C1 segment of cervical spinal cord (tissue), 14 donors: ENCODE results near the gene CUEDC1.
A peak's percentile ranks its signal among the peaks of the same experiment; 100 is the strongest.
"Not testable (repeated sequence)": the region's sequence is repeated elsewhere in the genome, so short reads cannot be mapped to it uniquely, and the experiment has no call there.

Source experiments
- DNase-seq, 14 donors: peaks; one replicate each; lab custom pipeline; 2025; lab: John Stamatoyannopoulos, UW

Gene CUEDC1

DNA sequence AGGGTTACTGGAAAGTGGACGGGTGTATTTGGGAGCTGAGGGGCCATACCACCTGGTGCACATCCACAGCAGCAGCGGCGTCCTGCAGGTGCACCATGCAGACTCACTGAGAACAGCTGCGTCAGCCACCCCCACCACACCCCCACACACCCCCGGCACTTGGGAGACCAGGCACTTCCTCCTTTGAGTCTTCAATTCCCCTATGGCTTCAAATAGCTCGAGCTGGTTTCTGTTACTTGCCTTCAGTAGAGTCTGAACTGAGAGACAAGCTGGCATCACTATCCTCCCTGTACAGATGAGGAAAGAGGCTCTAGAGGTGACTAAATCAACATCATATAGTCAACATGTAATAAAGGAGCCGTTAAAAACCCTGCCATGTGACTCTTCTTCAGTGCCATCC lies 15.4 kb downstream of the CUEDC1 start:
- DNase-seq: peak in 2 of 14 donors; percentile 37 to 62

DNA sequence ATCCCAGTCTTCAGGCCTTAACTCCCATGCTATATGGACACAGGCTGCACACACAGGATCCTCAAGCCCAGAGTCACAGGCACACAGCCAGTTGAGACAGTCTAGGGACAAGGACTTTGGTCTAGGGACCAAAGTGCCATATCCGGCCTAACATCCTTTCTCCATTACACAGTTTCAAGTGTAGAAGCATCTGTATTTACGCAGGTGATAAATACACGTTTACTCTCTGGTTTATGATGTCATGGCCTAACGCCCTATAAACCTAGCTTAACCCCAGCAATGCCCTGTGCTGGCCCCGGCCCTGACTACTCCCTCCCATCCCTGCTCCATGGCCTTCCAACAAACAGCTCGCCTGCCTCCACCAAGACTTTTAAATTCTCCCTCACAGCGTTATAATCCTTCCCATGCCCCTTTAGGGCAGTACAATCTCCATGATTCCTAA lies 17.1 kb downstream of the CUEDC1 start:
- DNase-seq: no peak

DNA sequence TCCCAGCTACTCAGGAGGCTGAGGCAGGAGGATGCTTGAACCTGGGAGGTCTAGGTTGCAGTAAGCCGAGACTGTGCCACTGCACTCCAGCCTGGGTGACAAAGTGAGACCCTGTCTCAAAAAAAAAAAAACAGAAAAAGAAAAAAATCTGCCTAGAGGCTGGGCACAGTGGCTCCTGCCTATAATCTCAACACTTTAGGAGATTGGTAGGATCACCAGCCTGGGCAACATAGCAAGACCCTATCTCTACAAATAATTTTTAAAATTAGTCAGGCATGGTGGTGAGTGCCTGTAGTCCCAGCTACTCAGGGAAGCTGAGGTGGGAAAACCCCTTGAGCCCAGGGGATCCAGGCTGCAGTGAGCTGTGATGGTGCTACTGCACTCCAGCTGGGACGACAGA lies 17.7 kb downstream of the CUEDC1 start:
- no peak for DNase-seq

DNA sequence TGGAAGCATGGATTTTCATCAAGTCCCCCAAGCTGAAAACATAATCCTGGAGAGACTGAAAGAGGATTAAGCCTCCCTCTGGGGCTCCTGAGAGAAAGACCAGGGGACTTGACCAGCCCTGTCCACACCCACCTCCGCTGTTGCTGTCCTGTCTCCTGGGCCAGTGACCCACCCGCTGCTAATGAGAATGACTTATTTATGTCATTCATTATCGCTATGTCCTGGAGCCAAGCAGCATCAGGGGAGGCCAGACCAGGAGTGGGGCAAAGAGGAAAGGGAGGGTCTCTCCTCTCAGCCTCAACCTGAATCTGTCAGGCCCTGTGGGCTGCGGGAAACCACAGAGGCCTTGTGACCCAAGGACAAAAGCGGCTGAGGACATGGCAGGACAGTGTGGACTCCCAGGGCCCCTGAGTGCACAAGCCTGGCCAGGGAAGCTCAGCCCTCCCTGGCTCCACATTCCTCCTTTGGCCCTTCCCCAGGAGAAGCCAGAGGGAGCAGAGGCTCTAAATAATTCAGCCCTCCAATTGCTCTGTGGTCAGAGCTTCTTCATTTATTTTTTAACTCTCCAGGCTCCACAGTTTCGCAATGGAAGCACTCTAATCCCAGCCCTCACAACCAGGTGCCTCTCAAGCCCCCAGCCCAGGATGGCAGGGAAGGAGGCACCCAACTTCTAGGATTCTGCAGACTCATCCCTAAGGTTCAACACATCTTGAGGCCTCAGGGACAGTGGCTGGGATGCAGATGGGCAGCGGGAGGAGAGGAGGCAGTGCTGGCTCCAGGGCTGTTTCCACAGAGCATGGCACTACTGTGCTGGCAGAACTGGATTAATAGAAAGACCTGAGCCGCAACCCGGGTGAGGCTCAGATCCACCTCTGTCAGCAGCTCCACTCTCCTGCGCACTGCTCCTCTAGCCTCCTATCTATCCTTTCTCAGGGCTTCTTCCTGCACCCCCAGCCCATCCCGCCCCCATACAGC lies 19.1 kb downstream of the CUEDC1 start:
- DNase-seq: peak in 11 of 14 donors; percentile 58 to 92 (median 84)

DNA sequence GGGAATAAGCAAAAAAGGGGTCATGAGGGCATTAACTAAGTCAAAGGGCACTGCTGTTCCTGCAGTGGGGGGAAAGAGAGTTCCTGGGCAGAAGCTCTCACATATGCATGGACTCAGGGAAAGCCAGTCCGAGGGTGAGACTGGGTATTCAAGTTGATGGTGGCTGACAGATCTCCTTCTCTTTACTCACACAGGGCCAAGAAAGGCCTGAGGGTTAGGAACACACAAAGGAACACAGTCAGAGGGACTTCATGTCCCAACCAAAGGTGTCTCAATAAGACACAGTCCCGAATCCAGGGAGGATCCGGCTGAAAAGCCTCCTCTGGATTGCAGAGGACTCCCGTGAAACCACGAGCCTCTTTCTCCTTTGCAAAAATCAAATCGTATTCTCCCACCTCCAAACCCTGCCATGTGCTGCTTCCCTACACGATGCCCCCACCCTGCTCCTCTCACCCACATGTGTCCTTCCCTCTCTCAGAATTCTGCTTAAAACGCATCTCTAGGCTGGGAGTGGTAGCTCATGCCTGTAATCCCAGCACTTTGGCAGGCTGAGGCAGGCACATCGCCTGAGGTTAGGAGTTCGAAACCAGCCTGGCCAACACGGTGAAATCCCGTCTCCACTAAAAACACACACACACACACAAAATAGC lies 23.6 kb downstream of the CUEDC1 start:
- no peak for DNase-seq

DNA sequence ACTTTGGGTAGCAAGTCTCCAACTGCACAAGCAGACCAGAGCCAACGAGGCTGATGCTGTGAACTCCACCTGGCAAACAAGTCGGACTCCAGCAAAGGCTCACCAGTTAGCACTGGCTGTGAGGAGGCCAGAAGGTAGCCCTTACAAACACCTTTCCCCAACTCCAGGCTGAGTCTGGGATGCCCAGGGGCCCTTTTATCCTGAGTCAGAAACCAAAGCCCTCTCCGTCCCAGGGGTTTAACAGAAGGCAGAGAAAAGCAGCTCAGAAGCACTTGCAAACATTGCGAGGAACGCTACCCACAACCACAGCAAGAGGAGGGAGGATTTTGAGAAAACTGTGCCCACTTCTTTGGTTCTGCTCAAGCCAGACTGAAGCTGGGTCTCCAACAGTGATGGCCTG lies 25.0 kb downstream of the CUEDC1 start:
- no peak for DNase-seq

DNA sequence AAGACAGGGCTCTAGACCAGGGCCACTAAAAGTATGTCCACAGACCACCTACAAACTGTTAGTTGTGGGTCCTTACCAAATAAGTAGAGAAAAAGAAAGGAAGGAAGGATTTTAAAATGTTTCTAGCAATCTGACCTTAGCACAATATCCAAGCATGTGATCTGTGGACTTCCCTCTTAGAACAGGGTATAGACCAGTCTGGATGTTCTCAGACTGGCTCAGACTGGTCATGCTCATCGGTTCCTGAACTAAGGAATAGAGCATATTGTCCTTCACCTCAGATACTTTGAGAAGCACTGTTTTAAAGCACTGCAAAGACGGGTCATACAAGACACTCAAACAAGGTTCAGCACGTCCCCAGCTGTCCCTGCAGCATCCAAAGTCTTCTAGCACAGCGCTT lies 25.8 kb downstream of the CUEDC1 start:
- no peak for DNase-seq

DNA sequence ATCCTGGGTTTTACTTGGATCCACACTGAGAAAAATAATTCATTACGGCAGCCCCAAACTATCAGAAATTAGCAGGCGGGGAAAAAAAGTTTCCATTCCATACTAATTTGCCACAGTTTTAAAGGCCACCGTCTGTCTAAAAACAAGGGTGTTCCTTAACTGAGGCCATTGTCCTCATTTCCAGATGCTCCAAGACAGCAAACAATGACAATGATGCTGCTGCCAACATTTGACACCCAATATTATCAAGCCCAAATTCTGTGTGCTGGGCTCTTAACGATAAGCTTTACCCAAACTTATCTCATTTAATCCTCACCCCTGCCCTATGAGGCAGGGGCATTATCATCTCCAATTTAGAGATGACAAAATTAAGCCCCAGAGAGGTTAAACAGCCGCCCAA lies 26.3 kb downstream of the CUEDC1 start:
- no peak for DNase-seq

DNA sequence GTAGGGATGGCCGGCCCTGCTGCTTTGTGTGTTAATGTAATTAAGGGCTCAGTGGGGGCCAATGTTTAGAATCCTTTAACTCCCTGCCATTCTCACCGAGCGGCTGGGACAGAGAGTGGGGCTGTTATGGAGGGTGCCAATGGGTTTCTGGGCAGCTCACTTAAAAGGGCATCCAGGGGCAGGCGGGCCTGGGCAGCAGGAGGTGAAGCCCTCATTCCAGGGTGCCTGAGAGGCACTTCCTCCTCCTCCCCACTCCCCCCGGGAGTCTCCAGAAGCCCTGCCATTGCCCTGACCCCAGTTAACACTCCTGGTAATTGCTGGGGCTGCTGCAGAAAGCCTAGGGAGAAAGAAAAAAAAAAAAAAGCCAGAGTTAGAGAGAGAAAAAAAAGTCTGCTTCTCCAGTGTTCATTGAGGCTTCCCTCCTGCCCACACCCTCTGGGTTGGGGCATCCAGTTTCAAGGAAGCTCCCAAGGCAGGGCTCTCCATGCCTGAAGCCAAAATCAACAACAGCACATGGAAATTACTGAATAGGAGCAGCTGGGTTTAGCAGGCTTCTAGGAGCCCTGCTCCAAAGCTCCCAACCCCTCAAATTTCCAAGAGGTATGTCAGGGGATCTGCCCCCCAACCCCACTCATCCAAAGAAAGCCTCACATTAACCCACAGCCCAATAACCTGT lies 28.0 kb downstream of the CUEDC1 start:
- DNase-seq: peak in 7 of 14 donors; percentile 32 to 77 (median 72)

DNA sequence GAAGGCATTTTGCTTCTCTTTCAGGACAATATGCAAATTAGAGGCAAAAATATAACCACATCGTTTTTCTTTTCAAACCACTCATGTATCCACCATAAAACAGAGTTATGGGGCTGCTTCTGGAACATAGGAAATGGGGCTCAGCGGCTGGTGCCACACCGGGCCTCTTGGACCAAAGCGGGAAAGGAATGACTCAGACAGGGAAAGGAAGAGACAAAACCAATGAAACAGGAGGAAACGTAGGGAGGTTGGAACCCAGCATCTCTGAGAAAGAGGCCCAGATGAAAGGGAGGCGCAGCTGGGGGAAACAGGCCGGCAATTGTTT lies 28.5 kb downstream of the CUEDC1 start:
- DNase-seq: peak in 2 of 14 donors; percentile 55 to 66

DNA sequence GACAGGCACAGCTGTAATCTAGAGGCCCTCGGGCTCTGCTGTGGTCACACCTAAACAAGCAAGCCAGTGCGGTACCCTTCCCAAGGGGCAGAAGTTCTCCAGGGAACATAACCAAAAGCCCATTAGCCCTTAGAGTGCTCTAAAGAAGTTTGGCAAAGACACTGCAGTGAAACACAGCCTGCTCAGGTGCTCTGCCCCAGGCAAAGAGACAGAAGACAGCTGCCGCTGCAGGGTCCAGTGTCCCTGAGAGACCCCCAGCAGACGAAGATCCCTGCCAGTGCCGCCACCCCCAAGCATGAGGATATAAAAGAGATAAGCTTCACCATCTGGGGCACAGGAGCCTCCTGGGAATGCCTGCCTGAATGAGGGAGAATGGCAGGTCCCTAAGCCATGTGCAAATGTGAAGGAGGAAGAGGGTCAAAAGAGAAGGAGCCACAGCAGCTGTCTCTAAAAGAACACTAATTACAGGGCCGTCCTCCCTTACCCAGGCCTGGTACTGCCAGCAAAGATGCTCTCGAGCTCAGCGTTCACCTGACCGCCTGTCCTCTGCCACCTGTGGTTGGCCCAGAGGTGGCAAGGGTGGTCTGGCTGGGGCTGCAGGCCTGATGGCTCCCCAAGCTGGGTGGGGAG lies 29.7 kb downstream of the CUEDC1 start:
- DNase-seq: no peak

DNA sequence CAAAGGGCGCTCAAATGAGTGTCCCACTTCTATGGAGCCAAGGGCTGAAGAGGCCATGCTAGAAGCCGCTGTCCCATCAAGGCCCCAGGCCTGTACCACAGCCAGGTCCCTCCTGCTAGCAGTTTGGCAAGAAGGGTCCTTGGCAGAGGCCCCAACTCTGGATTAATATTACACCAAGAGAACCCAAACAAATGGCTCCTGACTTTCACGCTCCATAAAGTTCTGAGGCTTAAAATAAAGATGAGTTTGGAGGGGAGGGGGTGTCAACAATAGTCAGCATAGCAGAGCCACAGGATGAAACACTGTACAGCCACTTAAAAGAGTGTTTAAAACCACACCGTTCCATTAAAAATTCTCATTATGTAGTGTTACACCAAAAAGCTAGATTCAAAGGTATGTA lies 30.5 kb downstream of the CUEDC1 start:
- DNase-seq: peak in 1 of 14 donors; percentile 39

DNA sequence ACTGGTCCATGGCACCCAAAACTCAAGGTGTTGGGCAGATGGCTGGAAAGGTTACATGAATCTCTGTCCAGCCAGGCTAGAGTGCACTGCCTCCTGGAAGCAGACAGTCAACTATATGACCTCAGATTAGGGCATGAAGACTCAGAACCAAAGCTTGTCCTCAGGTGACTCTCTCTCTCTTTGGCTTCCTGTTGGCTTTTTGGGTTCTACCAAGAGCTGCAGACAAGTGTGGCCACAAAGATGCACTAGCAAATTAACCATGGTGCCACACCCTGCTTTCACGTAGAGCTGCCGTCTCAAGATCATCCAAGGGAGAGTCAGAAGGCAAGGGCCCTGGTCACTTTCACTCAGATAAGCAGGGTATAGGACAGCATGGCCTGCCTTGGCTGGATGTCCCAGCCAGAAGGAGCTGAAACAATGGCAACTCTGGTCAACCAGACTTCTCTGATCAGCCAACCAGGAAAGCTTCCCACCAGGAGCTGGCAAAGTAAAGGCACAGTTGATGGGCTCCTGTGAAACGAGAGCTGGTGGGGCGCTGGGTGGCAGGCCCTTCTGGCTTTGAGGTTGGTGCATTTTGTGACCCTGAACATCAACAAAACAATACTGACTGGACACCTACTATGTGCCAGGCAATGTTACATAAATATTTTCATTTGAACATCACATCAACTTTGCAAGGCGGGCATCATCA lies 31.9 kb downstream of the CUEDC1 start:
- no peak for DNase-seq

DNA sequence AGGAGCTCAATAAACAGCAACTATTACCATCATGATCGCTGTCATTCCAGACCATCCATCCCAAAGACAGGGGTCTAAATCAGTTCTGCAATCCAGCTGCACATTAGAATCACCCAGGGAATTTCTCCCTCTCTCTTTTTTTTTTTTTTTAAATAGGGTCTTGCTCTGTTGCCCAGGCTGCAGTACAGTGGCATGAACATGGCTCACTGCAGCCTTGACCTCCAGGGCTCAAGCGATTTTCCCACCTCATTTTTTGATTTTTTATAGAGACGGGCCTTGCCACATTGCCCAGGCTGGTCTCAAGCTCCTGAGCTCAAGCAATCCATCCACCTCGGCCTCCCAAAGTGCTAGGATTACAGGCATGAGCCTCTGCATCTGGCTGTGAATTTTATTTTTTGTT lies 32.5 kb downstream of the CUEDC1 start:
- not testable (repeated sequence) for DNase-seq

DNA sequence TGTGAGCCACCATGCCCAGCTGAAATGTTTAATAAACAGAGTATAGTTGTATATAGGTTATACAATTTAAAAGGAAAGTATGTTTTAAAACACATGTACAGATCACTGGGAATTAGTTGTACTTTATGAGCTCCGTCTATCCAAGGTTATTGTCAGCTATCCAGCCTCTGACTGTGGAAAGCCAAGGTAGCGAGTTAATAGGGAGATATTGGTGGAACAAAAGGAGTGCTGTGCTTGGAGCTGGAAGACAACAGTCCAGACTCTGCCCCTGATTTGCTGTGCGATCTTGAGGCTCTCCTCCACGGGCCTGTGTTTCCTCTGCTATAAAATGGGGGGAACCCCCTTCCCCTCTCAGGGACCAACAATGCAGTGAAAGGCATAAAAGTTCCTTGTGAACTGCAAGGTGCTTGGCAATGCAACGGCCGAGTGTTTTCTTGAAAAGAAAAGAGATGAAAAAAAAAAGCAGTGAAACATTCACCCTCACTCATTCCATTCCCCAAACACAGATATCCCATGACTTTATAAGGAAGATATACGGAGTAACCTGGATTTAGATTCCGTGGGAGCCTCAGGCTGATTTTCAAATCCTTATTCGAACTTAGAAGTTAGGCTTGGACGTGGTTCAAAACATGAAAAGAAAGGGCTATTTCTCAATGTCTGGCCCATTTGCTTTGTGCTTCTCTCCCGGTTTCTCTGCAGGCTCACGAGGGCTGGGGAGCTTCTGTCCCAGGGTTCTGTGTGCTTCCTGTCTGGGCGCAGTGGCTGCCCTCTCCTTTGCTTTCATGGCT lies 34.1 kb downstream of the CUEDC1 start:
- DNase-seq: peak in 1 of 14 donors; percentile 42

DNA sequence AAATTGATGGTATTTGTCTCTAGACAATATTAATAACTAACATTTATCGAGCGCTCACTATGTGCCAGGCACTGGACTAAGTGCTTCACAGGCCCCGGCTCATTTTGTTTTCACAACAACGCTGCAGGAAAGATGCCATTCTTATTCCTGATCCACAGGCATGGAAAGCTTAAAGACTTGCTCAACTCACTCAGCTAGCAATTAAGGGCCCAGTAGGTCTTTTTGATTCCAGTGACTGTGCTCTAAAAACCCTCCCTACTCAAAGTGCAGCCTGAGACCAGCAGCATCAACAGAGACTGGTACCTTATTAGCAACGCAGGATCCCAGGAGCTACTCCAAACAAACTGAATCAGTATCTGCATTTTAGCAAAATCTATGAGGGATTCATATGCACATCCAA lies 35.3 kb downstream of the CUEDC1 start:
- no peak for DNase-seq

DNA sequence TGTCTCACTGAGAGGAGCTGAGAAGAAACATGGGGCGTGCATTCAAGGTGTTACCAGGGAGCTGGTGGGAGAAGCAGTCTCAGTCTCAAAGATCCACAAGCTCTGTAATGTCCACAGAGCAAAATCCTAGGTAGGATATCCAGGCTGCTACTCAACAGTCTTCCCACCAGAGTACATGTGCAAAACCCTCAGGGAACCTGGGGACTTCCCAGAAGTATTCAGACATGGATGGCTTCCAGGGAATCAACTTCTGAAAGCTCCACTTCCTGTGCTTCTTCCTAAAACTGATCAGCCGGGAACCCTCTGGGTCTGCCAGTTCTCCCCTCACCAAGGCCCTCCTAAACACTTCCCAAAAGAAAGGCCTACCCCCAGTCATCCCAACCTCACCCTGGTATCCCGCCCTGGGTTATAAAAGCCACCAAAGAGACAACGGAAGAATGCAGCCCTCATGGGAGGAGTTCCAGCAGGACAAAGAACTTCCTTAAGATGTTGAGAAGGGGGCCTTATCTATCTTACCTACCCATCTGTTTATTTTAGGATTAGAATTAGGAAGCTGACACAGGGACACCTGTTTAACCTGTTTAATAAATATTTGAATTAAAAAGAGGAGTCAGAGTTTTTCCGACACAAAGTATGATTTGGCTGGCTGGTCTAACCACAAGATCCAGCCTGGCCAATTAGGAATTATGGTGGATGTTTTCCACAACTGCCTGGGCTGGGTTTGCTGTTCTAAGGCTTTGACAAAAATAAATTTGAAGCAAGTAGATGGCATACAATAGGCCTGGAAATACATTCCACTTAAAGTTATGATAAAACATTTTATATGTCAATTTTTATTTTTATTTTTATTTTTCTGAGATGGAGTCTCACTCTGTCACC lies 37.0 kb downstream of the CUEDC1 start:
- DNase-seq: no peak

DNA sequence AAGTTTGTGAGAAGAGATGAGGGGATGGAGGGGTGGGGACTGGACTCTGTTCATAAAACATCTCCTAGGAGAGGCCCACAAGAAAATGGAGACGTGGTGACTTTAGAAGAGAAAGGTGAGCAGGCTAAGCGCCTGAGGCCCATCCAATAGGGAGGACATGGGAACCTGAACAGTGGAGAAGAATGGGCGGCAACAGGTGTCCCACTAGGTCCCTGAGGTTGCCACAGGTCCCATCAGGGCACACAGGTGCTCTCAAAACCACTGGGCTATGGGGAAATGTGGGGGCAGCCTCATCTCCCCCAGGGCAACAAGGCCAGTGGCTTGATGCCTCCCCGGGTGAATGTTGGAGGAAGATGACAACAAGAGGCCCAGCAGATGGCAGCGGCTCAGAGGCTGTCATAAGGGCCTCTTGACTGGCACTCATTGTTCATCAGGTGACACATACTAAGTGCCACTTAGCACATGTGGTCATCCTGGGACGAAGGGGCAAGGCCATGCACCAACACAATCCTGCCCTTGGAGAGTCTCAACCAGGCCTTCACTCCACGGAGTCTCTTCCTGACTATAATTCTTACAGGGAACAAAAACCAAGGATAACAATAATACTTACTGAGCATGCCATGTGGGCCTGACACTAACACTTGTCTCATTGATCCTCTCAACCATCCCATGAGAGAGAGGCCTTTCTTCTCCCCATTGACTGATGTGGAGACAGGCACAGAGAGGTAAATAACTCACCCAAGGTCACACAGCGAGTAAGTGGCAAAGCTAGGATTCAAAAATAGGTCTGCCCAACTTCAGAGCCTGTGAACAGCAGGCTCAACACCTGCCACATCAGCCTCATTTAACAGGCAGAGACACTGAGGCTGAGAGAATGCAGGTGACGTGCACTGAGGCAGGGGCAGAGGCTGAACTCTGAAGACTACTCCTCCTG lies 38.0 kb downstream of the CUEDC1 start:
- DNase-seq: peak in 8 of 14 donors; percentile 24 to 72 (median 53)
